K562 (cell line): Measurements from ENCODE around the gene SRF.

Source experiments
- DPF2 ChIP-seq: fragments of 450-650 bp; IDR thresholded peaks from 2 replicates; pipeline ENCODE4 v1.6.1; 2016
- GATAD2B ChIP-seq: fragments of 450-650 bp; IDR thresholded peaks from 2 replicates; pipeline ENCODE4 v1.6.1; 2017; ENCODE audit warnings: mild to moderate bottlenecking, borderline replicate concordance
- POLR2AphosphoS5 ChIP-seq: IDR thresholded peaks from 2 replicates; pipeline ENCODE4 v1.6.1; 2011; ENCODE audit warnings: mild to moderate bottlenecking, low read depth, low read length, moderate library complexity; ENCODE audit not compliant: control insufficient read depth, insufficient read depth
- RB1 ChIP-seq: fragments of 450-650 bp; IDR thresholded peaks from 2 replicates; pipeline ENCODE4 v1.6.1; 2017; ENCODE audit warnings: low read depth, mild to moderate bottlenecking
- RBM34 ChIP-seq: fragments of 200-400 bp; formaldehyde crosslinking; IDR thresholded peaks from 2 replicates; pipeline ENCODE4 v1.6.1; 2018; ENCODE audit warnings: low read length, borderline replicate concordance; ENCODE audit not compliant: insufficient read depth
- SMC3 ChIP-seq: conservative IDR thresholded peaks from 2 replicates; pipeline ENCODE4 v1.6.1; 2011; ENCODE audit warnings: low read depth, low read length, improper control_type of control experiment; ENCODE audit not compliant: insufficient read depth
- TEAD4 ChIP-seq, 2 experiments: sonication (generic) in 1 of 2; formaldehyde crosslinking in 1 of 2; IDR thresholded peaks; 2 replicates each; pipeline versions ENCODE4 v1.6.1 to v1.8.0; 2012 to 2022; ENCODE audit warnings: borderline replicate concordance in 1 of 2, inconsistent platforms in 1 of 2, low read length in 1 of 2, mild to moderate bottlenecking in 1 of 2, missing genetic modification reagents in 1 of 2
- ZNF146 ChIP-seq: IDR thresholded peaks from one replicate; pipeline ENCODE4 v1.6.1; 2018; ENCODE audit warnings: missing compliant biosample characterization; ENCODE audit not compliant: unreplicated experiment
- TF ChIP-seq, protein P1 (sequence below): fragments of 250-450 bp; sonication (Bioruptor Pico); IDR thresholded peaks from 2 replicates; pipeline ENCODE4 v1.5.0; 2020; ENCODE audit warnings: mild to moderate bottlenecking, borderline replicate concordance
- TF ChIP-seq, protein P2 (sequence below), 3 experiments: IDR thresholded peaks in 2 of 3; conservative IDR thresholded peaks in 1 of 3; 2 replicates each; pipeline ENCODE4 v1.5.1; 2011 to 2012; ENCODE audit warnings: low read length in 3 of 3, mild to moderate bottlenecking in 3 of 3, control low read depth in 2 of 3, improper control_type of control experiment in 1 of 3, inconsistent platforms in 1 of 3, low read depth in 1 of 3, mixed read lengths in 1 of 3, moderate library complexity in 1 of 3; ENCODE audit not compliant: insufficient read depth in 2 of 3
- TF ChIP-seq, protein P3 (sequence below), 2 experiments: fragments of 250-450 bp in 1 of 2; fragments of 450-650 bp in 1 of 2; sonication (Bioruptor Pico) in 1 of 2; IDR thresholded peaks; 2 replicates each; pipeline versions ENCODE4 v1.6.1 to v1.8.0; 2016 to 2021; ENCODE audit warnings: mild to moderate bottlenecking in 2 of 2, moderate library complexity in 2 of 2, missing compliant biosample characterization in 1 of 2, missing genetic modification characterization in 1 of 2
- TF ChIP-seq, protein P4 (sequence below), 2 experiments: fragments of 450-650 bp; formaldehyde crosslinking in 1 of 2; IDR thresholded peaks; 2 replicates each; pipeline versions ENCODE4 v1.4.0 to v1.6.1; 2014 to 2020; ENCODE audit warnings: mild to moderate bottlenecking in 2 of 2, borderline replicate concordance in 1 of 2, low read depth in 1 of 2

DNA sequence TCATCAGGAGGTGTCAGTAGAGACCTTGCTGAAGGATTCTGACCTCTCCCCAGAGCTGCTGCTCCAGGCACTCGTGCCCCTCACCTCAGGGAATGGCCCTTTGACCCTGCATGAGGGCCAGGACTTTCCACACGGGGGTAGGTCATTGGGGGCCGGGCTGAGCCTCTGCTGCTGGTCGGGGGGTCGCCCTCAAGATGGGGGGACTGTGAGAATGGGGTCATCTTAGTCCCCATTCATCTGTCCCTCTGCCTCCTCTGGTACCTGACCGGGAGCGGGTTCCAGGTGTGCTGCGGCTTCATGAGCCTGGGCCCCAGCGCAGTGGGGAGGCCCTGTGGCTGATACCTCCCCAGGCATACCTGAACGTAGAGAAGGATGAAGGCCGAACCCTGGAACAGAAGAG lies 42.4 kb downstream of the SRF start:
- TF ChIP-seq SMC3: no peak
- TF ChIP-seq, protein P1, sequence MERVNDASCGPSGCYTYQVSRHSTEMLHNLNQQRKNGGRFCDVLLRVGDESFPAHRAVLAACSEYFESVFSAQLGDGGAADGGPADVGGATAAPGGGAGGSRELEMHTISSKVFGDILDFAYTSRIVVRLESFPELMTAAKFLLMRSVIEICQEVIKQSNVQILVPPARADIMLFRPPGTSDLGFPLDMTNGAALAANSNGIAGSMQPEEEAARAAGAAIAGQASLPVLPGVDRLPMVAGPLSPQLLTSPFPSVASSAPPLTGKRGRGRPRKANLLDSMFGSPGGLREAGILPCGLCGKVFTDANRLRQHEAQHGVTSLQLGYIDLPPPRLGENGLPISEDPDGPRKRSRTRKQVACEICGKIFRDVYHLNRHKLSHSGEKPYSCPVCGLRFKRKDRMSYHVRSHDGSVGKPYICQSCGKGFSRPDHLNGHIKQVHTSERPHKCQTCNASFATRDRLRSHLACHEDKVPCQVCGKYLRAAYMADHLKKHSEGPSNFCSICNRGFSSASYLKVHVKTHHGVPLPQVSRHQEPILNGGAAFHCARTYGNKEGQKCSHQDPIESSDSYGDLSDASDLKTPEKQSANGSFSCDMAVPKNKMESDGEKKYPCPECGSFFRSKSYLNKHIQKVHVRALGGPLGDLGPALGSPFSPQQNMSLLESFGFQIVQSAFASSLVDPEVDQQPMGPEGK: no peak
- no peak for TF ChIP-seq POLR2AphosphoS5
- TF ChIP-seq, protein P2, sequence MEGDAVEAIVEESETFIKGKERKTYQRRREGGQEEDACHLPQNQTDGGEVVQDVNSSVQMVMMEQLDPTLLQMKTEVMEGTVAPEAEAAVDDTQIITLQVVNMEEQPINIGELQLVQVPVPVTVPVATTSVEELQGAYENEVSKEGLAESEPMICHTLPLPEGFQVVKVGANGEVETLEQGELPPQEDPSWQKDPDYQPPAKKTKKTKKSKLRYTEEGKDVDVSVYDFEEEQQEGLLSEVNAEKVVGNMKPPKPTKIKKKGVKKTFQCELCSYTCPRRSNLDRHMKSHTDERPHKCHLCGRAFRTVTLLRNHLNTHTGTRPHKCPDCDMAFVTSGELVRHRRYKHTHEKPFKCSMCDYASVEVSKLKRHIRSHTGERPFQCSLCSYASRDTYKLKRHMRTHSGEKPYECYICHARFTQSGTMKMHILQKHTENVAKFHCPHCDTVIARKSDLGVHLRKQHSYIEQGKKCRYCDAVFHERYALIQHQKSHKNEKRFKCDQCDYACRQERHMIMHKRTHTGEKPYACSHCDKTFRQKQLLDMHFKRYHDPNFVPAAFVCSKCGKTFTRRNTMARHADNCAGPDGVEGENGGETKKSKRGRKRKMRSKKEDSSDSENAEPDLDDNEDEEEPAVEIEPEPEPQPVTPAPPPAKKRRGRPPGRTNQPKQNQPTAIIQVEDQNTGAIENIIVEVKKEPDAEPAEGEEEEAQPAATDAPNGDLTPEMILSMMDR (IDR thresholded peaks at IDR 0.05 in 2 of 3, conservative IDR thresholded peaks at IDR 0.05 in 1 of 3; ENCODE audit: insufficient read depth in 2 of 3, low read depth in 1 of 3, low read length in 3 of 3): no peak
- TF ChIP-seq RBM34: no peak
- TF ChIP-seq, protein P3, sequence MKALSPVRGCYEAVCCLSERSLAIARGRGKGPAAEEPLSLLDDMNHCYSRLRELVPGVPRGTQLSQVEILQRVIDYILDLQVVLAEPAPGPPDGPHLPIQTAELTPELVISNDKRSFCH (CRISPR knock-in tag; IDR thresholded peaks at IDR 0.05): no peak
- TF ChIP-seq, protein P3 (tag; IDR thresholded peaks at IDR 0.05): no peak
- no peak for TF ChIP-seq DPF2
- no peak for TF ChIP-seq TEAD4 (IDR thresholded peaks at IDR 0.05; ENCODE audit: low read length)
- TF ChIP-seq TEAD4 (CRISPR knock-in tag; IDR thresholded peaks at IDR 0.05; ENCODE audit: borderline replicate concordance): no peak
- TF ChIP-seq RB1: no peak
- no peak for TF ChIP-seq GATAD2B
- TF ChIP-seq, protein P4, sequence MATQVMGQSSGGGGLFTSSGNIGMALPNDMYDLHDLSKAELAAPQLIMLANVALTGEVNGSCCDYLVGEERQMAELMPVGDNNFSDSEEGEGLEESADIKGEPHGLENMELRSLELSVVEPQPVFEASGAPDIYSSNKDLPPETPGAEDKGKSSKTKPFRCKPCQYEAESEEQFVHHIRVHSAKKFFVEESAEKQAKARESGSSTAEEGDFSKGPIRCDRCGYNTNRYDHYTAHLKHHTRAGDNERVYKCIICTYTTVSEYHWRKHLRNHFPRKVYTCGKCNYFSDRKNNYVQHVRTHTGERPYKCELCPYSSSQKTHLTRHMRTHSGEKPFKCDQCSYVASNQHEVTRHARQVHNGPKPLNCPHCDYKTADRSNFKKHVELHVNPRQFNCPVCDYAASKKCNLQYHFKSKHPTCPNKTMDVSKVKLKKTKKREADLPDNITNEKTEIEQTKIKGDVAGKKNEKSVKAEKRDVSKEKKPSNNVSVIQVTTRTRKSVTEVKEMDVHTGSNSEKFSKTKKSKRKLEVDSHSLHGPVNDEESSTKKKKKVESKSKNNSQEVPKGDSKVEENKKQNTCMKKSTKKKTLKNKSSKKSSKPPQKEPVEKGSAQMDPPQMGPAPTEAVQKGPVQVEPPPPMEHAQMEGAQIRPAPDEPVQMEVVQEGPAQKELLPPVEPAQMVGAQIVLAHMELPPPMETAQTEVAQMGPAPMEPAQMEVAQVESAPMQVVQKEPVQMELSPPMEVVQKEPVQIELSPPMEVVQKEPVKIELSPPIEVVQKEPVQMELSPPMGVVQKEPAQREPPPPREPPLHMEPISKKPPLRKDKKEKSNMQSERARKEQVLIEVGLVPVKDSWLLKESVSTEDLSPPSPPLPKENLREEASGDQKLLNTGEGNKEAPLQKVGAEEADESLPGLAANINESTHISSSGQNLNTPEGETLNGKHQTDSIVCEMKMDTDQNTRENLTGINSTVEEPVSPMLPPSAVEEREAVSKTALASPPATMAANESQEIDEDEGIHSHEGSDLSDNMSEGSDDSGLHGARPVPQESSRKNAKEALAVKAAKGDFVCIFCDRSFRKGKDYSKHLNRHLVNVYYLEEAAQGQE (IDR thresholded peaks at IDR 0.05; ENCODE audit: borderline replicate concordance): no peak
- TF ChIP-seq, protein P4 (CRISPR knock-in tag; IDR thresholded peaks at IDR 0.05; ENCODE audit: low read depth): no peak
- TF ChIP-seq ZNF146 (CRISPR knock-in tag): no peak
